Trophoblast cell (in vitro differentiated cells and primary cell): ENCODE measurements around the gene THAP3.
"Not testable (repeated sequence)": the region's sequence is repeated elsewhere in the genome, so short reads cannot be mapped to it uniquely, and the experiment has no call there.

Source experiments
- DNase-seq, 2 donors: peaks; one replicate each; pipeline ENCODE4 v3.0.0-alpha.2; 2016
- H2AFZ ChIP-seq: 2 replicates; pipeline ENCODE4 v1.6.1; 2013; ENCODE audit warnings: low read length, moderate library complexity, mild to moderate bottlenecking; ENCODE audit not compliant: insufficient read depth, poor library complexity
- H2AK5ac ChIP-seq: 2 replicates; pipeline ENCODE4 v1.6.1; 2013; ENCODE audit warnings: mild to moderate bottlenecking, low read length
- H2BK120ac ChIP-seq: 2 replicates; pipeline ENCODE4 v1.6.1; 2013; ENCODE audit warnings: low read length, mild to moderate bottlenecking, moderate library complexity; ENCODE audit not compliant: insufficient read depth, poor library complexity
- H2BK12ac ChIP-seq: 2 replicates; pipeline ENCODE4 v1.6.1; 2013; ENCODE audit warnings: mild to moderate bottlenecking, low read length, moderate library complexity
- H2BK5ac ChIP-seq: 2 replicates; pipeline ENCODE4 v1.6.1; 2013; ENCODE audit warnings: low read length, low read depth, moderate library complexity, mild to moderate bottlenecking; ENCODE audit not compliant: poor library complexity
- H3K14ac ChIP-seq: 2 replicates; pipeline ENCODE4 v1.6.1; 2013; ENCODE audit warnings: mild to moderate bottlenecking, low read length
- H3K18ac ChIP-seq: 2 replicates; pipeline ENCODE4 v1.6.1; 2013; ENCODE audit warnings: mild to moderate bottlenecking, low read length
- H3K23ac ChIP-seq: 2 replicates; pipeline ENCODE4 v1.6.1; 2013; ENCODE audit warnings: low read length
- H3K27ac ChIP-seq: 2 replicates; pipeline ENCODE4 v1.5.1; 2013; ENCODE audit warnings: low read depth, mild to moderate bottlenecking, inconsistent platforms, low read length, moderate library complexity
- H3K27me3 ChIP-seq: 2 replicates; pipeline ENCODE4 v1.6.1; 2013; ENCODE audit warnings: inconsistent platforms, mild to moderate bottlenecking, low read length, moderate library complexity; ENCODE audit not compliant: insufficient read depth
- H3K36me3 ChIP-seq, 2 experiments: 1 replicate in 1 of 2; 2 replicates in 1 of 2; pipeline ENCODE4 v1.6.1; 2013; ENCODE audit warnings: low read length in 2 of 2, mild to moderate bottlenecking in 2 of 2, moderate library complexity in 1 of 2; ENCODE audit not compliant: insufficient read depth in 2 of 2, control insufficient read depth in 1 of 2
- H3K4ac ChIP-seq: 2 replicates; pipeline ENCODE4 v1.6.1; 2013; ENCODE audit warnings: low read depth, mild to moderate bottlenecking, low read length, moderate library complexity
- H3K4me1 ChIP-seq, 2 experiments: 1 replicate in 1 of 2; 2 replicates in 1 of 2; pipeline ENCODE4 v1.6.1; 2013; ENCODE audit warnings: low read length in 2 of 2, mild to moderate bottlenecking in 2 of 2, moderate library complexity in 1 of 2; ENCODE audit not compliant: insufficient read depth in 2 of 2, control insufficient read depth in 1 of 2
- H3K4me2 ChIP-seq: 2 replicates; pipeline ENCODE4 v1.6.1; 2013; ENCODE audit warnings: inconsistent platforms, mild to moderate bottlenecking, low read length, moderate library complexity
- H3K4me3 ChIP-seq: 2 replicates; pipeline ENCODE4 v1.5.1; 2013; ENCODE audit warnings: mild to moderate bottlenecking, low read depth, low read length, inconsistent platforms
- H3K79me1 ChIP-seq: one replicate; pipeline ENCODE4 v1.6.1; 2013; ENCODE audit warnings: low read length
- H3K79me2 ChIP-seq: 2 replicates; pipeline ENCODE4 v1.6.1; 2013; ENCODE audit warnings: low read length, mild to moderate bottlenecking; ENCODE audit not compliant: control insufficient read depth, insufficient read depth, poor library complexity
- H3K9ac ChIP-seq: 2 replicates; pipeline ENCODE4 v1.6.1; 2013; ENCODE audit warnings: mild to moderate bottlenecking, low read length
- H3K9me3 ChIP-seq: 2 replicates; pipeline ENCODE4 v1.6.1; 2013; ENCODE audit warnings: low read depth, mild to moderate bottlenecking, control low read depth, inconsistent platforms, low read length; ENCODE audit not compliant: insufficient read depth
- H4K12ac ChIP-seq: 2 replicates; pipeline ENCODE4 v1.6.1; 2013; ENCODE audit warnings: low read depth, mild to moderate bottlenecking, low read length, moderate library complexity
- H4K8ac ChIP-seq: 2 replicates; pipeline ENCODE4 v1.6.1; 2013; ENCODE audit warnings: low read depth, mild to moderate bottlenecking, low read length, moderate library complexity
- H4K91ac ChIP-seq: one replicate; pipeline ENCODE4 v1.6.1; 2013; ENCODE audit warnings: low read depth, mild to moderate bottlenecking, low read length, moderate library complexity
- WGBS: extraction: QIAGEN DNeasy Blood & Tissue Kit; methylation state at CpG from one replicate; pipeline ENCODE4 v1.1.7; 2013; ENCODE audit warnings: missing lambda C conversion rate; ENCODE audit not compliant: insufficient read length, insufficient coverage; ENCODE audit errors: extremely low coverage; 5-methylcytosine and 5-hydroxymethylcytosine counted together

THAP3 gene

DNA sequence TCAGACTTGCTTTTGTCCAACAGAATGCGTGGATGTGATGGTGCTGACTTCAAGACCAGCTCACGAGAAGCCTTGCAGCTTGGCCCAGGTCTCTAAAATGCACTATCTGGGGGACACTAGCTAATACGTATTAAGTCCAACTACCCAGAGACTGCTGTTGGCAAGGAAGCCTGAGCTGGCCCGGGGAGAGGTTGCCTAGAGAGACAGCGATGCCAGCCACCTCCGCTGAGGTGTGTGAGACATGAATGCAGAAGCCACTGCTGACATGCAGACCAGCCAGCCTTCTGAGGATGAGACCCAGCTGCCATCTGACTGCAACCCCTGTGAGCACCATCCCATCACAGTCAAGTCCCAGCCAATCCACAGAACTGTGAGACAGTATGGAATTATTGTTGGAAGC lies 32.5 kb downstream of the THAP3 start:
- no peak overlapping the region for H3K27ac ChIP-seq
- no peak overlapping the region for H4K8ac ChIP-seq
- H3K18ac ChIP-seq: no peak overlapping the region
- DNase-seq: no peak
- WGBS: no CpG with 5 or more reads among the region's 6 CpGs
- peaks cover 13 to 15% of the 10 kb centered on the region in 2 experiments for H3K36me3 ChIP-seq
- no peak overlapping the region for H4K12ac ChIP-seq
- H3K4ac ChIP-seq: no peak overlapping the region
- no peak overlapping the region for H3K4me2 ChIP-seq
- H2AK5ac ChIP-seq: no peak overlapping the region
- H3K79me1 ChIP-seq: no peaks in the 10 kb centered on the region
- H2BK12ac ChIP-seq: no peak overlapping the region
- no peak overlapping the region for H3K23ac ChIP-seq
- H3K79me2 ChIP-seq: no peaks in the 10 kb centered on the region
- H2BK5ac ChIP-seq: no peak overlapping the region
- H3K14ac ChIP-seq: no peak overlapping the region
- no peak overlapping the region for H3K9ac ChIP-seq
- no peak overlapping the region for H2BK120ac ChIP-seq
- no peak overlapping the region for H4K91ac ChIP-seq
- no peak overlapping the region for H3K4me3 ChIP-seq
- peaks cover 0 to 4% of the 10 kb centered on the region in 2 experiments for H3K4me1 ChIP-seq
- no peak overlapping the region for H2AFZ ChIP-seq
- H3K27me3 ChIP-seq: no peaks in the 10 kb centered on the region
- peaks cover 1% of the 10 kb centered on the region for H3K9me3 ChIP-seq

- no peak overlapping the region for H3K18ac ChIP-seq
- no peak overlapping the region for H3K14ac ChIP-seq
- no peak overlapping the region for H3K4me3 ChIP-seq
- no peaks in the 10 kb centered on the region for H3K27me3 ChIP-seq
- no peak overlapping the region for H3K4ac ChIP-seq
- WGBS: no CpG with 5 or more reads among the region's 5 CpGs
- H3K79me2 ChIP-seq: no peaks in the 10 kb centered on the region
- H4K12ac ChIP-seq: no peak overlapping the region
- H3K23ac ChIP-seq: no peak overlapping the region
- H3K4me1 ChIP-seq: peaks cover 0 to 4% of the 10 kb centered on the region in 2 experiments
- no peak overlapping the region for H3K9ac ChIP-seq
- H4K8ac ChIP-seq: no peak overlapping the region
- peaks cover 1% of the 10 kb centered on the region for H3K9me3 ChIP-seq
- H2BK120ac ChIP-seq: no peak overlapping the region
- DNase-seq: no peak
- H2AK5ac ChIP-seq: no peak overlapping the region
- H4K91ac ChIP-seq: no peak overlapping the region
- no peak overlapping the region for H3K4me2 ChIP-seq
- no peak overlapping the region for H2BK12ac ChIP-seq
- no peak overlapping the region for H2AFZ ChIP-seq
- peaks cover 5 to 10% of the 10 kb centered on the region in 2 experiments for H3K36me3 ChIP-seq
- H2BK5ac ChIP-seq: no peak overlapping the region
- no peaks in the 10 kb centered on the region for H3K79me1 ChIP-seq
- no peak overlapping the region for H3K27ac ChIP-seq
Measured at GRCh38 chr1:6658359-6659060, 33.8 kb downstream of the THAP3 start.

DNA sequence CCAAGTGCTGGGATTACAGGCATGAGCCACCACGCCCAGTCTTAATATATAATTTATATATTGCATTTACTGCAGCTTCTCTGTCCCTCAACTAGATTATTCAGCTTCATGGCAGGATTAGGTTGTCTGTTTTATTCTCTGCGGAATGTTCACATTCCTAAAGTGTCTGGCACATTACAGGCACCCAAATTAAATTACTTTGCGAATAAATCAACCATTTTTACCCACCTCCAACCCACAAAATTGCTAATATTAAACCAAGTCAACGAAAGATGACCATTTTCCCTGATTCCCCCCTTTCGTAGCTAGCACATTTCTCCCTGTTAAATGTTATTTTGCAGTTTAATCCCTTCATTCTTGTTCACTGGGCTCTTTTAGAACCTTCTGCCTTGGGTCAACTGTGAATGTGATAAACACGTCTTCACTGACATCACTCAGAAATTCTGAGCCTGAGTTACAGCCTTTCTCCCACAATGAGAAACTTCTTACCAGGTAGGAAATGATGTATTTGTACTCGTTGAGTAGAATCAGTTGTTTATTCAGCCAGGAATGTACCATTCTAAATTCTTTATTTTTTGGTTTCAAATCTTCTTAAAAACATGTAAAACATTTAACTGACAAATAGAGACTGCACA lies 35.9 kb downstream of the THAP3 start:
- H4K8ac ChIP-seq: no peak overlapping the region
- H4K12ac ChIP-seq: no peak overlapping the region
- no peak overlapping the region for H3K9ac ChIP-seq
- H3K27ac ChIP-seq: no peak overlapping the region
- no peak overlapping the region for H2BK5ac ChIP-seq
- H3K27me3 ChIP-seq: no peaks in the 10 kb centered on the region
- H4K91ac ChIP-seq: no peak overlapping the region
- no peaks in the 10 kb centered on the region for H3K79me1 ChIP-seq
- no peak overlapping the region for H2BK12ac ChIP-seq
- no peak overlapping the region for H2AK5ac ChIP-seq
- H3K79me2 ChIP-seq: no peaks in the 10 kb centered on the region
- no peak overlapping the region for H3K18ac ChIP-seq
- H3K4me1 ChIP-seq: no peaks in the 10 kb centered on the region
- H3K4me2 ChIP-seq: no peak overlapping the region
- H3K4me3 ChIP-seq: no peak overlapping the region
- peaks cover 11 to 21% of the 10 kb centered on the region in 2 experiments for H3K36me3 ChIP-seq
- no peak overlapping the region for H2AFZ ChIP-seq
- H3K4ac ChIP-seq: no peak overlapping the region
- H2BK120ac ChIP-seq: no peak overlapping the region
- peaks cover 1% of the 10 kb centered on the region for H3K9me3 ChIP-seq
- no peak for DNase-seq
- no peak overlapping the region for H3K23ac ChIP-seq
- 100% methylated on average over 1 of the region's 7 CpGs for WGBS
- no peak overlapping the region for H3K14ac ChIP-seq

DNA sequence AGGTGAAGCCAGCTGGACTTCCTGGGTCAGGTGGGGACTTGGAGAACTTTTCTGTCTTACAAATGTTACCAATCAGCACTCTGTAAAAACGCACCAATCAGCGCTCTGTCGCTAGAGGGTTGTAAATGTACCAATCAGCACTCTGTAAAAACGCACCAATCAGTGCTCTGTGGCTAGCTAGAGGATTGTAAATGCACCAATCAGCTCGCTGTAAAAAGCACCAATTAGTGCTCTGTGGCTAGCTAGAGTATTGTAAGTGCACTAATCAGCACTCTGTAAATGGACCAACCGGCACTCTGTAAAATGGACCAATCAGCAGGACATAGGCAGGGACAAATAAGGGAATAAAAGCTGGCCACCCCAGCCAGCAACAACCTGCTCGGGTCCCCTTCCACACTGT lies 37.8 kb downstream of the THAP3 start:
- not testable (repeated sequence) for H3K23ac ChIP-seq, H3K9me3 ChIP-seq, H3K79me2 ChIP-seq, H2AFZ ChIP-seq, H3K4ac ChIP-seq, H2AK5ac ChIP-seq, H3K9ac ChIP-seq, H3K18ac ChIP-seq, H3K79me1 ChIP-seq, H4K12ac ChIP-seq, H3K14ac ChIP-seq, H2BK5ac ChIP-seq, H3K27ac ChIP-seq, H3K4me1 ChIP-seq, H3K4me2 ChIP-seq, H3K4me3 ChIP-seq, H4K8ac ChIP-seq, H3K27me3 ChIP-seq, H2BK120ac ChIP-seq, DNase-seq, H2BK12ac ChIP-seq, H4K91ac ChIP-seq
- peaks cover 18 to 33% of the 10 kb centered on the region in 2 experiments for H3K36me3 ChIP-seq
- no CpG with 5 or more reads among the region's 7 CpGs for WGBS
